RWPE1 (cell line): ENCODE results near the gene GABRG3.

Source experiments
- CTCF ChIA-PET: fragments of 350-600 bp; sonication (Branson Sonifier 250); formaldehyde crosslinking; extraction: SDS; loops from one replicate; lab custom pipeline; 2021; lab: Yijun Ruan, JAX
- POLR2A ChIA-PET: fragments of 400-600 bp; formaldehyde crosslinking; extraction: SDS; loops from one replicate; lab custom pipeline; 2020; ENCODE audit warnings: antibody characterized with exemption; ENCODE audit not compliant: low non-redundant PET; lab: Yijun Ruan, JAX
- DNase-seq: peaks from one replicate; pipeline ENCODE4 v3.0.0; 2012; ENCODE audit warnings: low spot score
- H3K27ac ChIP-seq: fragments of 450-650 bp; 2 replicates; pipeline ENCODE4 v1.5.1; 2017
- TF ChIP-seq, protein P1 (sequence below): fragments of 450-650 bp; conservative IDR thresholded peaks from 2 replicates; pipeline ENCODE4 v1.5.1; 2017; ENCODE audit warnings: low read depth, mild to moderate bottlenecking

The GABRG3 gene

DNA sequence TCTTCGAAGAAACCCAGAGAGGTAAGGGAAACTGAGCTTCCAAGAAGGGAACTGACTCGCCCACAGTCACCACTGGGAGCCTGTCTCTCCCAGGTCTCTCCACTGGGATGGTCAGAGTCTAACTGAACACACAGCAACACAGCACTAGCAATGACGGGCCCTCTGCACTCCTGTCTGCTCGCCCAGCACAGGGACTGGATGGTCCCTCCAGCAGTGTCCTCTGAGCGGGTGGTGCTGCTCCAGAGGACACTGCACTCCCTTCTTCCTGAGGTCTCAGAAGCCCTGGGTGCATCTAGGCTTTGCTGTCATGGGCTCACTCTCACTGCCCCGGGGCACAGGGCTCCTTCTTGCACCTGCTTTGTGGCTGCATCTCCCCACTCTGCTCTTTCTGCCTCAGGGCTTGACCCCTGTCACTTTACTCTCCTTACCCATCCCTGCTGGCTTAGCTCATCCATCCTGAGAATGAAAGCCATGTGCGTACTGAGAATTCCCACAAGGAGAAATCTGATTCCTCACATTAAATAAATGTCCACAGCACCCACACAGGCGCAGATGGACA, 356.6 kb downstream of the GABRG3 start:
- CTCF ChIA-PET: interaction anchor here (0.7 kb wide), 1 partner anchor 384 kb away, joined by 3 read pairs; no protein-coding TSS in a partner anchor
- POLR2A ChIA-PET: no interaction called here
- no peak for DNase-seq
- no peak overlapping the region for H3K27ac ChIP-seq
- TF ChIP-seq, protein P1, sequence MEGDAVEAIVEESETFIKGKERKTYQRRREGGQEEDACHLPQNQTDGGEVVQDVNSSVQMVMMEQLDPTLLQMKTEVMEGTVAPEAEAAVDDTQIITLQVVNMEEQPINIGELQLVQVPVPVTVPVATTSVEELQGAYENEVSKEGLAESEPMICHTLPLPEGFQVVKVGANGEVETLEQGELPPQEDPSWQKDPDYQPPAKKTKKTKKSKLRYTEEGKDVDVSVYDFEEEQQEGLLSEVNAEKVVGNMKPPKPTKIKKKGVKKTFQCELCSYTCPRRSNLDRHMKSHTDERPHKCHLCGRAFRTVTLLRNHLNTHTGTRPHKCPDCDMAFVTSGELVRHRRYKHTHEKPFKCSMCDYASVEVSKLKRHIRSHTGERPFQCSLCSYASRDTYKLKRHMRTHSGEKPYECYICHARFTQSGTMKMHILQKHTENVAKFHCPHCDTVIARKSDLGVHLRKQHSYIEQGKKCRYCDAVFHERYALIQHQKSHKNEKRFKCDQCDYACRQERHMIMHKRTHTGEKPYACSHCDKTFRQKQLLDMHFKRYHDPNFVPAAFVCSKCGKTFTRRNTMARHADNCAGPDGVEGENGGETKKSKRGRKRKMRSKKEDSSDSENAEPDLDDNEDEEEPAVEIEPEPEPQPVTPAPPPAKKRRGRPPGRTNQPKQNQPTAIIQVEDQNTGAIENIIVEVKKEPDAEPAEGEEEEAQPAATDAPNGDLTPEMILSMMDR: no peak

DNA sequence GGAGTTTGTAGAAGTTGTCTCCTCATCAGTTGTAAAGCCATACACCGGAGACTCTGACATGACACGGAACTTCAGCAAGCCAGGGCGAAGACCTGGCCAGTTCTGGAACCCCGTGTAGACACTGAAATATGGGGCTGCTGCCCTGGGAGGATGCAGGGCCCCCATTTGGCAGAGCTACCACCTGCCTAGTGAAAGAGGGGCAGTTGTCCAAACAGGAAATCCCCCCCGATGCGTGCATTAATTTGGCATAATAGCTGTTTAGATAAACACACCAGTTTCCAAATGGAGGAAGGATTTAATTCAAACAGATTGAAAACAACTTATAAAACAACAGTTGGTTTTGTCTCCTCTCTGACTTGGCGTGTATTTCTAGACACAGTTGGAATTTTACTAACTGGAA, 357.2 kb downstream of the GABRG3 start:
- no peak overlapping the region for H3K27ac ChIP-seq
- ChIA-PET POLR2A (no interaction called here), CTCF (interaction anchor here (0.7 kb wide), 1 partner anchor 384 kb away, joined by 3 read pairs; no protein-coding TSS in a partner anchor)
- DNase-seq: no peak
- TF ChIP-seq, protein P1: no peak

DNA sequence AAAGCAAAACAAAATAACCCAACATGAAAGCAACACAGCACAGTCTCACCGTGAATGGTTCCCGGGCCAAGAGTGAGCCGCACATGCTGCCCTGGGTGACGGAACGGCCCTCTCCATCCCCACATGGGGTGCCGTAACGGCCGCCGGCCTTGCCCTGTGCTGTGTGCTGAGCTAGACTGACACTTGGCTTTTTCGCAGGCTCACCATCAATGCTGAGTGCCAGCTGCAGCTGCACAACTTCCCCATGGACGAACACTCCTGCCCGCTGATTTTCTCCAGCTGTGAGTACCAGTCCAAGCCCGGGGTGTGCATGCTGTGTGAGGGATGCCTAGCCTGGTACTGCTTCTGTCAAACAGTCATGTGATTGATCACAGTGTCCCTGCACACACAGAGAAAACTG, 357.6 kb downstream of the GABRG3 start:
- POLR2A ChIA-PET: no interaction called here
- CTCF ChIA-PET: no interaction called here
- DNase-seq: no peak
- no peak overlapping the region for H3K27ac ChIP-seq
- TF ChIP-seq, protein P1: no peak

DNA sequence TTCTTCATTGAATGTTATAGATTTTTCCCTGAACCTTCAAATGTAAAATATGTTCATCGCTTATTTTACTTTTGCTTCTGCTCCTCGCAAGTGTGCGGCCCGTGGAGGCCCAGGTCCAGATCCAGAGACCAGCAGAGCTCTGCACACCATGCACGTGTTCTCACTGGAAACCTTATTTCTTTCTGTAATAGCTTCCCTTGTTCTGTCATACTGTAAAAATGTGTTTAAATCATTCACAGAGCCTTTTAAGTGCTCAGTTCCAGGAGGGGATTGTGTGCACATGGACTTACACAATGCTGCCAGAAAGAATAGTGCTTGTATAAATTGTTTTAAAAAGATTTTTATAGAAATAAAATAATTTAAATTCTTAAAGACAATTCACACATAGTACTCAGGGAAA, 359.3 kb downstream of the GABRG3 start:
- H3K27ac ChIP-seq: no peak overlapping the region
- DNase-seq: no peak
- TF ChIP-seq, protein P1: no peak
- POLR2A ChIA-PET: no interaction called here
- CTCF ChIA-PET: no interaction called here

DNA sequence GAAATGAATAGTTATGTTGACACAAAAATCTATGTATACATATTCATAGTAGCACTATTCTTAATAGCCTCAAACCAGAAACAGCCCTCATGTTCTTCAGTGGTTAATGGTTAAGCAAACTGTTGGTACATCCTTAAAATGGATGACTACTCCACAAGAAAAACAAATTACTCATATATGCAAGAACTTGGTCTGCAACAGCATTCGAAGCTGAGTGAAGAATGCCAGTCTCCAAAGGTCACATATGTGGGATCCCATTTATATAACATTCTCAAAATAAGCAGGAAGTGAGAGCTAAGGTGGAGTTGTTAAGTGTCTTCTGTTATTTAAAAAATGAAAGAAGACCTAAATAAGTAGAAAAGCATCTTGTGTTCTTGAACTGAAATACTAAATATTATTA, 365.7 kb downstream of the GABRG3 start:
- TF ChIP-seq, protein P1: no peak
- no peak for DNase-seq
- POLR2A ChIA-PET: no interaction called here
- CTCF ChIA-PET: interaction anchor here (0.5 kb wide), 1 partner anchor 33 kb away, joined by 4 read pairs; no protein-coding TSS in a partner anchor
- H3K27ac ChIP-seq: no peak overlapping the region

DNA sequence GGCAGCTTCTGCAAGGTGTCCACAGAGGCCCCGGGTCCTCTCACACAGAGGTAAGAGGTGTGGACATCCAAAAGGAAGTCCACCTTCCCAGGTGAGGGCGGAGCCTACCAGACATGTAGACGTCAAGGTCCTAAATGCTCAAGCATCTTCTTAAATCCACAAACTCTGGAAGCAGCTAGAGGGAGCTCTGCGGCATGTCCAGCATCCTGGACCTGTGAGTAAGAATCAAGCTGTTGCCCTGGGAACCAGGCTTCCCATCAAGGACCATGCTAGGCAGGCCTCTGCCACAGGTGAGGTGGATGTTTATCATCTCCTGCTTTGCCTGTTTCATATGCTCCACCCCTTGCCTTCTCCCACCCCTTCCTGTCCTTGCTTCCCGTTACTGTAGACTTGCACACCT, 368.2 kb downstream of the GABRG3 start:
- DNase-seq: no peak
- POLR2A ChIA-PET: no interaction called here
- no peak overlapping the region for H3K27ac ChIP-seq
- TF ChIP-seq, protein P1: no peak
- CTCF ChIA-PET: no interaction called here
